RWPE2 (cell line): ENCODE results near the gene PROSER1.
A peak's percentile ranks its signal among the peaks of the same experiment; 100 is the strongest.

Experiments used
- ATAC-seq: fragments of 200-7000 bp; cut with Tn5 transposase; 3 replicates; pipeline ENCODE4 v1.9.1; 2021; ENCODE audit warnings: low read depth
- DNase-seq: peaks from one replicate; pipeline ENCODE4 v3.0.0-alpha.2; 2020; ENCODE audit warnings: low spot score
- H3K27ac ChIP-seq: fragments of 450-650 bp; 2 replicates; pipeline ENCODE4 v1.5.1; 2017; ENCODE audit warnings: mild to moderate bottlenecking; ENCODE audit not compliant: poor library complexity, severe bottlenecking
- H3K27me3 ChIP-seq: fragments of 250-450 bp; sonication (Bioruptor Pico); 2 replicates; pipeline ENCODE4 v1.5.1; 2021; ENCODE audit warnings: mild to moderate bottlenecking, moderate library complexity; ENCODE audit not compliant: insufficient read depth, poor library complexity, severe bottlenecking
- H3K36me3 ChIP-seq: fragments of 250-450 bp; sonication (Bioruptor Pico); 2 replicates; pipeline ENCODE4 v1.5.1; 2020; ENCODE audit warnings: low read depth, mild to moderate bottlenecking, moderate library complexity
- H3K4me1 ChIP-seq: fragments of 250-450 bp; sonication (Bioruptor Pico); 2 replicates; pipeline ENCODE4 v1.5.1; 2021; ENCODE audit warnings: mild to moderate bottlenecking, moderate library complexity; ENCODE audit not compliant: insufficient read depth, poor library complexity, severe bottlenecking
- H3K4me3 ChIP-seq: fragments of 250-450 bp; sonication (Bioruptor Pico); 2 replicates; pipeline ENCODE4 v1.5.1; 2021; ENCODE audit warnings: mild to moderate bottlenecking, moderate library complexity; ENCODE audit not compliant: severe bottlenecking
- H3K9me3 ChIP-seq: fragments of 250-450 bp; sonication (Bioruptor Pico); 2 replicates; pipeline ENCODE4 v1.5.1; 2021; ENCODE audit warnings: mild to moderate bottlenecking, moderate library complexity; ENCODE audit not compliant: severe bottlenecking
- TF ChIP-seq, protein P1 (sequence below): fragments of 450-650 bp; IDR thresholded peaks from one replicate; pipeline ENCODE4 v1.5.1; 2017; ENCODE audit warnings: mild to moderate bottlenecking, moderate library complexity; ENCODE audit not compliant: poor library complexity, severe bottlenecking

PROSER1 gene

DNA sequence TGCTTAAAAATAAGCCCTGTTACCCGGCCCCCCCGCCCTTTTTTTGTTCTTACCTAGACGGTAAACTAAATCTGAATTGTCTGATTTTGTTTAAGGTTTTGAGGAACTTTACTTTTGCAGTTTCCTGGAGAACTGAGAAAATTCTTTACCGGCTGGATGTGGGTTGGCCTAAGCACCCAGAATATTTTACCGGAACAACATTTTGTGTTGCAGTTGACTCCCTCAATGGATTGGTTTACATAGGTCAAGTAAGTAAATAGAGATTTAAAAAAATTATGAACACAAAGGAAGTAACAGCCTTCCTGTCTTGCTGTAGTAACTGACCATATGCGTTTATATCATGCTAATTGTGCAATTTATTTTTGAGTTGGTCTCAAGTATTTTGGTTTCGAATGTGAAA is 1.2 kb upstream of the PROSER1 start:
- H3K4me3 ChIP-seq: peak overlapping the region; percentile 99
- TF ChIP-seq, protein P1, sequence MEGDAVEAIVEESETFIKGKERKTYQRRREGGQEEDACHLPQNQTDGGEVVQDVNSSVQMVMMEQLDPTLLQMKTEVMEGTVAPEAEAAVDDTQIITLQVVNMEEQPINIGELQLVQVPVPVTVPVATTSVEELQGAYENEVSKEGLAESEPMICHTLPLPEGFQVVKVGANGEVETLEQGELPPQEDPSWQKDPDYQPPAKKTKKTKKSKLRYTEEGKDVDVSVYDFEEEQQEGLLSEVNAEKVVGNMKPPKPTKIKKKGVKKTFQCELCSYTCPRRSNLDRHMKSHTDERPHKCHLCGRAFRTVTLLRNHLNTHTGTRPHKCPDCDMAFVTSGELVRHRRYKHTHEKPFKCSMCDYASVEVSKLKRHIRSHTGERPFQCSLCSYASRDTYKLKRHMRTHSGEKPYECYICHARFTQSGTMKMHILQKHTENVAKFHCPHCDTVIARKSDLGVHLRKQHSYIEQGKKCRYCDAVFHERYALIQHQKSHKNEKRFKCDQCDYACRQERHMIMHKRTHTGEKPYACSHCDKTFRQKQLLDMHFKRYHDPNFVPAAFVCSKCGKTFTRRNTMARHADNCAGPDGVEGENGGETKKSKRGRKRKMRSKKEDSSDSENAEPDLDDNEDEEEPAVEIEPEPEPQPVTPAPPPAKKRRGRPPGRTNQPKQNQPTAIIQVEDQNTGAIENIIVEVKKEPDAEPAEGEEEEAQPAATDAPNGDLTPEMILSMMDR: no peak
- H3K27me3 ChIP-seq: no peaks in the 10 kb centered on the region
- H3K9me3 ChIP-seq: no peaks in the 10 kb centered on the region
- DNase-seq (no peak), ATAC-seq (no peak)
- H3K4me1 ChIP-seq: peaks cover 3% of the 10 kb centered on the region
- peaks cover 14% of the 10 kb centered on the region for H3K36me3 ChIP-seq
- peak overlapping the region; percentile 47 for H3K27ac ChIP-seq

DNA sequence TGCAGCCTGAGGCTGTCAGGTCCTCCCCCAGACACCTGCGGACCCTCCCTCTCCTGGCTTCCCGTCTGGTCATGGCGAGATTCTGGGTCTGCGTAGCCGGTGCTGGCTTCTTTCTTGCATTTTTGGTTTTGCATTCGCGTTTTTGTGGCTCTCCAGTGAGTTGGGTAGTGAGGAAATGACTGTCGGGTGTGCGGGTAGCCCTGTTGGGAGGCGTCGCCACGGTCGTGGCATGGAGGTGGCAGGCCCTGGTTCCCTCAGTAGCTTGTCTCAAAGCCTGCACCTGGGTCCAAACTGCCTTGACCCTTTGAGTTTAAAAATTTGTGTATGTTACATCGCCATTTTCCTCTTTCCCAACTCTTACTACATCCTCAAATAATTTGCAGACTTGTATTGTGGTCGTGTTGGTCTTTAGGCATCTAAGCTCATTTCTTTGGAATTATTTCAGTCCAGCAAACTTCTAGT is 711 bp upstream of the PROSER1 start:
- no peaks in the 10 kb centered on the region for H3K27me3 ChIP-seq
- no peaks in the 10 kb centered on the region for H3K9me3 ChIP-seq
- ATAC-seq (peak; percentile 11; the same call in 2 of the 3 replicates), DNase-seq (no peak)
- peak overlapping the region; percentile 99 for H3K4me3 ChIP-seq
- H3K36me3 ChIP-seq: peaks cover 18% of the 10 kb centered on the region
- peak overlapping the region; percentile 47 for H3K27ac ChIP-seq
- peaks cover 3% of the 10 kb centered on the region for H3K4me1 ChIP-seq
- TF ChIP-seq, protein P1: no peak

DNA sequence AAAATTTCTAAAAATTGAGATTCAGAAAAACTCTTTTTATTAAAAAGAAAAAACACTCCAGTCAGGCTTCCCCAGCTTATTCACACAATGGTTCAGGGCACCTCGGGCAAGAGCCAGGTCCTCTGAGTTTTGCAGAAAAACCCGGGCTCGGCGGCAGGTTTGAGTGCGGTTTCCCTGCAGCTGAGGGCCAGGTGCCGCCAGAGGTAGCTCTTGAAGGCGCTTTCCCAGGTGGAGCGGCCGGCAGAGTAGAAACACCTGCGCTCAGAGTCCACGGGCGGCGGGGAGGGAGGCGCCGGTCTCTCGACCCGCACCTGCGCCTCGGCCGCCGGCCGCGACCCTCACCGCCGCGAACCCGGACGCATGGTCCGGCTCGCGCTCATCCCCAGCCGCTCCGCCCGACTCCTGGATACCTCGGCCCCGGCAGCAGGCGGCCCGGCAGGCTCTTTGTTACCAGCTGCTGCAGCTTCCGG is 444 bp downstream of the PROSER1 start:
- peak overlapping the region; percentile 47 for H3K27ac ChIP-seq
- peaks cover 3% of the 10 kb centered on the region for H3K4me1 ChIP-seq
- no peaks in the 10 kb centered on the region for H3K27me3 ChIP-seq
- peak; percentile 55; the same call in 2 of the 3 replicates for ATAC-seq
- peak overlapping the region; percentile 99 for H3K4me3 ChIP-seq
- peaks cover 19% of the 10 kb centered on the region for H3K36me3 ChIP-seq
- no peak for DNase-seq
- TF ChIP-seq, protein P1: no peak
- no peaks in the 10 kb centered on the region for H3K9me3 ChIP-seq

DNA sequence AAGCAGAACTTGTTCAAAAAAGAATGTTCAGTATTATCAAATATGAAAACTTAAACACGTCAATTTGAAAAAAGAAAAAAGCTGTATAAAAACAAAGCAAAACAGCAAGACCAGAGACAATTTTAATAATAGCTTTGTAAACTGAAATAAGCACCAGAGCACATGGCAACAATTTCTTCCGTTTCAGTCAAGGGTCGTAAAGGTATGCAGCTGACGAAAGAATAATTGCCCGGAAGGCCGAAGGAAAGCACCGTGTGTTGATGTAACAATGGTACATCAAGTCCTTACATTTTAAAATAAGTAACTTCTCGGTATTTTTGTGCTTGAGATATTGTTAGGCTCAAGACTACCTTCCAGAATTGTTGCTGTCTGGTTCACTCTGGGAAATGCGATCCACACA is 1.7 kb downstream of the PROSER1 start:
- peaks cover 3% of the 10 kb centered on the region for H3K4me1 ChIP-seq
- no peaks in the 10 kb centered on the region for H3K9me3 ChIP-seq
- peak overlapping the region; percentile 99 for H3K4me3 ChIP-seq
- no peaks in the 10 kb centered on the region for H3K27me3 ChIP-seq
- DNase-seq: no peak
- TF ChIP-seq, protein P1: no peak
- H3K36me3 ChIP-seq: peaks cover 24% of the 10 kb centered on the region
- no peak for ATAC-seq
- H3K27ac ChIP-seq: no peak overlapping the region

DNA sequence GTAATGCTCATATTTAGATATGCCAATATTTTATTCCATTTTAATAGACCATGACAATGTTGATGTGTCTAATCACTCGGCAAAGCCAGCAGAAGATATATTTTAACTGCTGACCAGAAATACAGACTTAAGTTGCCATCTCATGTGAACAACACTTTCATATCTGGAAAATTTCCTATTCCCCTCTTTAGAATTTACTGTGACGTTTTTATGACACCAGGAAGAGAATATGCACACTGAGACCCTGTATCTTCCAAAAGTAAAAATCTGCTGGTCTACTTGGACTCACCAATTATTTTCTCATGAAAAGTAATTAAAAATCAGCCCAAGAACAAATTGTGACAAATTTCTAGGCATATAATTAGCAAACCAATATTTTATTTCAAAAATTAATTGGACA is 2.1 kb downstream of the PROSER1 start:
- DNase-seq: no peak
- H3K4me1 ChIP-seq: peaks cover 3% of the 10 kb centered on the region
- H3K36me3 ChIP-seq: peaks cover 25% of the 10 kb centered on the region
- no peak for ATAC-seq
- no peak overlapping the region for H3K27ac ChIP-seq
- TF ChIP-seq, protein P1: no peak
- no peaks in the 10 kb centered on the region for H3K9me3 ChIP-seq
- peak overlapping the region; percentile 99 for H3K4me3 ChIP-seq
- H3K27me3 ChIP-seq: no peaks in the 10 kb centered on the region
